Cardiac muscle cell (in vitro differentiated cells and primary cell): Measurements from ENCODE around the gene LCN6. TPM values are rescaled to one million over a fixed set of nuclear protein-coding genes. Genes with fewer than 3 reads are reported as not detected.

Experiments used
- DNase-seq, 2 donors: peaks; one replicate each; pipeline versions ENCODE4 v3.0.0 to v3.0.0-alpha.2; 2010 to 2017; ENCODE audit warnings: low read depth in 1 of 2, low spot score in 1 of 2
- H3K27ac ChIP-seq: fragments of 200-600 bp; sonication (generic); 2 replicates; pipeline ENCODE4 v1.5.1; 2016
- H3K27me3 ChIP-seq: fragments of 200-600 bp; sonication (generic); 2 replicates; pipeline ENCODE4 v1.6.0; 2016; ENCODE audit warnings: control low read depth
- H3K36me3 ChIP-seq: fragments of 200-600 bp; sonication (generic); 2 replicates; pipeline ENCODE4 v1.5.1; 2016; ENCODE audit warnings: control low read depth
- H3K4me1 ChIP-seq: fragments of 200-600 bp; sonication (generic); 2 replicates; pipeline ENCODE4 v1.8.1; 2017; ENCODE audit warnings: low read depth, mild to moderate bottlenecking, mixed run types
- H3K4me3 ChIP-seq: fragments of 200-600 bp; sonication (generic); 2 replicates; pipeline ENCODE4 v1.5.1; 2016; ENCODE audit warnings: mild to moderate bottlenecking
- H3K9me3 ChIP-seq: fragments of 200-600 bp; sonication (generic); 2 replicates; pipeline ENCODE4 v1.5.1; 2017; ENCODE audit warnings: low read depth, mild to moderate bottlenecking, control low read depth
- CTCF ChIP-seq: IDR thresholded peaks from 2 replicates; pipeline ENCODE4 v1.5.1; 2012; ENCODE audit warnings: low read depth, mild to moderate bottlenecking, low read length
- polyA plus RNA-seq: library from polyadenylated mRNA; unstranded; fragments of >200 nt; fragmentation: Nextera tagmentation; extraction: Ambion mirVana; gene quantifications from 2 replicates; pipeline ENCODE4 v1.2.1, GENCODE V29; 2016
- total RNA-seq: library from RNA; depleted of rRNA; stranded (reverse); fragments of >200 nt; gene quantifications from 2 replicates; pipeline ENCODE4 v1.2.3, GENCODE V29; 2016

The LCN6 gene
- total and polyA plus RNA-seq, 2 experiments from 2014 or later, result not detected

DNA sequence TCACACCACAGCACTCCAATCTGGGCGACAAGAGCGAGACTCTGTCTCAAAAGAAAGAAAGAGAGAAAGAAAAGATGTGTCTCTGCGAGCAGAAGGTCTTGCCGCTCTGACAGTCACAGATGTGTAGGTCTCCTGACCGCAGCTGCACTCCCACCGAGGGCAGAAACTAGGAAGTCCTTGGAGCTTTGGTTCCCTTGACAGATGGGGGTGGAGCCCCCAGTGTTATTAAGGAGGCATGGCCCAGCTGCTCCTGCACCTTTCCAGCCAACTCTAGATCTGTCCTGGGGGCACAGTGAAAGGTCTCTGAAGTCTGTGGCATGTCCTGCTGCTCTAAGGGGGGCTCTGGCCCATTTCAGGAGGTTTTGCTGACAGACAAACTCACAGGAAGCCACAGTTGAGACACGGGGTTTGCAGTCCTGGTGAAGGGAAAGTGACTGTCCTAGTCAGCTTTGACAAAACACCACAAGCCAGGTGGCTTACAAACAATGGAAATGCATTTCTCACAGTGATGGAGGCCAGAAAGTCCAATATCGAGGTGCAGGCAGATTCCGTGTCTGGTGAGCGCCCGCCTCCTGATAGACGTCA, 45.0 kb downstream of the LCN6 start:
- peaks cover 3% of the 10 kb centered on the region for H3K4me1 ChIP-seq
- peaks cover 10% of the 10 kb centered on the region for H3K27me3 ChIP-seq
- H3K4me3 ChIP-seq, result no peak overlapping the region
- H3K36me3 ChIP-seq, result no peaks in the 10 kb centered on the region
- DNase-seq, result no peak
- H3K9me3 ChIP-seq, result no peaks in the 10 kb centered on the region
- H3K27ac ChIP-seq, result no peak overlapping the region
- TF ChIP-seq CTCF, result no peak

GRCh38 chr9:136701668-136702053, 46.7 kb downstream of the LCN6 start:
- no peak overlapping the region for H3K27ac ChIP-seq
- no peaks in the 10 kb centered on the region for H3K9me3 ChIP-seq
- no peak for DNase-seq
- no peak overlapping the region for H3K4me3 ChIP-seq
- H3K27me3 ChIP-seq, result peaks cover 10% of the 10 kb centered on the region
- no peak for TF ChIP-seq CTCF
- no peaks in the 10 kb centered on the region for H3K4me1 ChIP-seq
- no peaks in the 10 kb centered on the region for H3K36me3 ChIP-seq

- Histone ChIP-seq H3K9me3 (no peaks in the 10 kb centered on the region), H3K36me3 (no peaks in the 10 kb centered on the region), H3K27ac (no peak overlapping the region), H3K4me1 (no peaks in the 10 kb centered on the region), H3K4me3 (no peak overlapping the region), H3K27me3 (peaks cover 10% of the 10 kb centered on the region)
- no peak for TF ChIP-seq CTCF
- DNase-seq, result no peak
These were observed 47.2 kb downstream of the LCN6 start for GRCh38 chr9:136700959-136701667.

GRCh38 chr9:136700304-136700703, 48.0 kb downstream of the LCN6 start:
- no peak overlapping the region for H3K4me3 ChIP-seq

DNA sequence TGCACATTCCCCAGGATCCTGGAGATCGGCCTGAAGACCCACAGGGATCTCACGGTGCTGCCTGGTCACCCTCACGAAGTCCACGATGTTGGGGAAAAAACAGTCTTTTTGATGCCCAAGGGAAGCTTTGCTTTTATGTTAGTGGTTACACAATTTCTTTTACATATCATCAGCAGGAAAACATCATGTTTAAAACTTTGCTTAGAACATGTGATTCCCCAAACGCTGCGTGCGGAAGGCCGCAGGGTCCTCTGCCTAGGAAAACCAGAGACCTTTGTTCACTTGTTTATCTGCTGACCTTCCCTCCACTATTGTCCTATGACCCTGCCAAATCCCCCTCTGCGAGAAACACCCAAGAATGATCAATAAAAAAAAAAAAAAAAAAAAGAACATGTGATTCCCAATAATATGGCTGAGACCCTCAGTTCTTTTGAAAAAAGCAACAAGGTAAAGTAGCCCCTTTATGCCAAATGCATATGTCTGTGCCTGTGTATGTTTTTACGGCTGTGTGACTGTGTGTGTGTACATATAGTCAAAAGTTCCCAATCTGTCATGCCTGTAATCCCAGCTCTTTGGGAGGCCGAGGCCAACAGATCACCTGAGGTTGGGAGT, 49.6 kb downstream of the LCN6 start:
- DNase-seq, result no peak
- Histone ChIP-seq H3K27me3 (peaks cover 10% of the 10 kb centered on the region), H3K9me3 (no peaks in the 10 kb centered on the region), H3K27ac (no peak overlapping the region), H3K36me3 (no peaks in the 10 kb centered on the region), H3K4me1 (no peaks in the 10 kb centered on the region), H3K4me3 (no peak overlapping the region)
- TF ChIP-seq CTCF, result no peak

More at GRCh38 chr9:136700304-136700703, 48.0 kb downstream of the LCN6 start:
- Histone ChIP-seq H3K36me3 (no peaks in the 10 kb centered on the region), H3K9me3 (no peaks in the 10 kb centered on the region), H3K4me1 (no peaks in the 10 kb centered on the region), H3K27ac (no peak overlapping the region), H3K27me3 (peaks cover 10% of the 10 kb centered on the region)
- peak in 1 of 2 donors; percentile 47 for DNase-seq
- TF ChIP-seq CTCF, result no peak
